Measurements from ENCODE around the gene FAM171A2.

The FAM171A2 gene

DNA sequence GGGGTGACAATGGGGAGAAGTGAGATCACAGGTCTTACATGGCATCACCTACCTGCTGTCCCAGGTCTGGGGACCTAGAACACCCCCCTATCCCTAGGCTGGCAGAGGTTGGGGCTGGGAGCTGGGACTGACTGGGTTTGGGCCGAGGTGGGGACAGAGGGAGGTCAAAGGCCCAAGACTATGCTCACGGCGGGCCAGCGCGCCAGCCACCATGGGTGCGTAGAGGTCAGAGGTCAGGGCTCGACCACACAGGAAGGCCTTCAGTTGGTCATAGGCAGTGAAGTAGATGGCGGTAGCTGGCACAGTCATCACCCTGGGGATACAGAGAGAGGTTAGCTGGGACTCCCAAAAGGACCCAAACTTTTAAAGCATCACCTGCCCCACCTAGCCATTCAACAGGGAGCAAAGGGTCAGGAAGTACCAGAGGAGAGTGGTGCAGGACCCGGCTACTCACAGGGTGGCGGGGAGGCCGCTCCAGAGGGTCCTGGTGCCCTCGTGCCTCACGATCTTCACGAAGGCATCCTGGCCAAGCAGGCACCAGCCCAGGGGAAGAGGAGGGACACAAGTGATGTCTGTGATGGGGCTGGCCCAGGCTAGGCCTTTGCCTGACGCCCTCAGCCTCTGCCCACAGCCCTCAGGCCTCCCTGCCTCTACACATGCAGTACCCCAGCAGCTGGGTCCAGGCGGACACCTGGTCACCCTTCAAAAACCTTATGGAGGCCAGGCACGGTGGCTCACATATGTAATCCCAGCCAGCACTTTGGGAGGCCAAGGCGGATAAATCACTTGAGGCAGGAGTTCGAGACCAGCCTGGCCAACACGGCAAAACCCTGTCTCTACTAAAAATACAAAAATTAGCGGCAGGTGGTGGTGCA lies 42.2 kb downstream of the FAM171A2 start:
- TF ChIP-seq CTCF (IDR thresholded peaks at IDR 0.05; ENCODE audit: low read depth, low read length): no peak
- no peak overlapping the region for H3K4me3 ChIP-seq (ENCODE audit: low read depth, low read length)

GRCh38 chr17:44320066-44320465 lies 43.6 kb downstream of the FAM171A2 start:
- TF ChIP-seq CTCF (IDR thresholded peaks at IDR 0.05; ENCODE audit: low read depth, low read length): no peak
- no peak overlapping the region for H3K4me3 ChIP-seq (ENCODE audit: low read depth, low read length)

GRCh38 chr17:44318077-44318892 lies 45.4 kb downstream of the FAM171A2 start:
- no peak overlapping the region for H3K4me3 ChIP-seq (ENCODE audit: low read depth, low read length)
- no peak for TF ChIP-seq CTCF (IDR thresholded peaks at IDR 0.05; ENCODE audit: low read depth, low read length)

GRCh38 chr17:44317545-44317944 lies 46.1 kb downstream of the FAM171A2 start:
- no peak overlapping the region for H3K4me3 ChIP-seq (ENCODE audit: low read depth, low read length)
- no peak for TF ChIP-seq CTCF (IDR thresholded peaks at IDR 0.05; ENCODE audit: low read depth, low read length)

DNA sequence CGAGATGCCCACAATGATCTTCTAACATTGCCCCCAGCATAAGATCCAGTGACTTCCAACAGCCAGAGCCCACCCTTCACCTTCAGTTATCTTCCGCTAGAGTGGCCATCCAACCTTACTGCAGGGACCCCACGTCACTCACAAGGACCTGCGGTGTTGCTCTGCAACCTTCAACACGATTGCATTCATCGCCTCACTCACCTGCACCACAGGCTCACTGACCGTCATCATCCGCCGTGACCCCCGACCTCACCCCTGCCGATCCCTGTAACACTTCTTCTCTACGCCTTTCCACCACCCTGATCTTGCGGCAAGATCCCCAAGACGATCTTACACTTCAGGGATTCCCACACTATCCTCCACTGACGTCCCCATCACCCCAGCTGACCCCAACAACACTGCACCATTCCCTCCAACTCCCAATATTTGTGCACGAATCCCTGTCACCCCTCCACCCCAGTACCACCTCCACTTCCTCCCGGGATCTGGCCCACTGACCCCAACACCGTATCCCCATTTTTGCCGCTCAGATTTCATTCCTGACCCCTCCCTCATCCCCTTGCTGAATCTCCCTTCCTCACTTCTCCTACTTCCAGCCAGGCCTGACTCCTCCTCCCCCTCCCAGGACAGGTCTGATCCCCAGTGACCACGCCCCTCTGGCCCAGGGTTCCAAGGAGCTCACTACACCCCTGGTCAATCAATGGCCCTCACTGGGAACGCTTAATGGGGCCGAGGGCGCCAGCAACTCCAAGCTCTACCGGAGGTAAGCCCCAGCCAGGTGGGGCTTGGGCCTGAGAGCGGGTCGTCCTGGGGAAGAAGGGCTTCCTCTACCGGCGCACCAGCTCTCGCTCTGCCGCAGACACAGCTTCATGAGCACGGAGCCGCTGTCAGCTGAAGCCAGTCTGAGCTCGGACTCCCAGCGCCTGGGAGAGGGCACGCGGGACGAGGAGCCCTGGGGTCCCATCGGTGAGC lies 47.6 kb downstream of the FAM171A2 start:
- no peak for TF ChIP-seq CTCF (IDR thresholded peaks at IDR 0.05; ENCODE audit: low read depth, low read length)
- no peak overlapping the region for H3K4me3 ChIP-seq (ENCODE audit: low read depth, low read length)

DNA sequence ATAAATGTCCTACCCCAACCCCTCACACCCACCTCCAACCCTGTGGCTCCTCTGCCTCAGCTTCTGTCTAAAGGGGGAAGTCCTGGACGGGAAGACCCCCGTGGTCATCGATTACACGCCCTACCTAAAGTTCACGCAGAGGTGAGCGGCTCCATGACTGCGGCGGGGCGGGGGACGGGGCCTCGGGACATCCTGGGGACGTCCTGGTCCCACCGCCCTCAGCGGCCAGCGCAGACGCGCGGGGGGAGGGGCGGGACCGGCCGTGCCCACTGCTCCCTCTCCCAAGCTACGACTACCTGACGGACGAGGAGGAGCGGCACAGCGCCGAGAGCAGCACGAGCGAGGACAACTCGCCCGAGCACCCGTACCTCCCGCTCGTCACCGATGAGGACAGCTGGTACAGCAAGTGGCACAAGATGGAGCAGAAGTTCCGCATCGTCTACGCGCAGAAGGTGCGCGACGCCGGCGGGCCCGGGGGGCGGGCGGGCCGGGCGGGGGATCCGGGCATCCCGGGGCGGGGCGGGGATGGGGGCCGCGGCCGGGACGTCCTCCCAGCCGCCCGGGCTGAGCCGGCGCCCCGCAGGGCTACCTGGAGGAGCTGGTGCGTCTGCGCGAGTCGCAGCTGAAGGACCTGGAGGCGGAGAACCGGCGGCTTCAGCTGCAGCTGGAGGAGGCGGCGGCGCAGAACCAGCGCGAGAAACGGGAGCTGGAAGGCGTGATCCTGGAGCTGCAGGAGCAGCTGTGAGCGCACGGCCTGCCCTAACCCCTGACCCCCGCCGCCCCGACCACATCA lies 48.6 kb downstream of the FAM171A2 start:
- TF ChIP-seq CTCF (IDR thresholded peaks at IDR 0.05; ENCODE audit: low read depth, low read length): no peak
- peak overlapping the region; percentile 12; the same call in 1 of the 2 replicates for H3K4me3 ChIP-seq (ENCODE audit: low read depth, low read length)
